GM18519 (cell line): Measurements from ENCODE around the gene KANSL2.
"Not testable (repeated sequence)": the region's sequence is repeated elsewhere in the genome, so short reads cannot be mapped to it uniquely, and the experiment has no call there.

ENCODE experiments used
- ATAC-seq: cut with Tn5 transposase; IDR thresholded peaks from one replicate; pipeline ENCODE4 v1.9.1; 2021; ENCODE audit warnings: mild to moderate bottlenecking, moderate library complexity; ENCODE audit not compliant: unreplicated experiment, low FRiP score

Gene KANSL2

DNA sequence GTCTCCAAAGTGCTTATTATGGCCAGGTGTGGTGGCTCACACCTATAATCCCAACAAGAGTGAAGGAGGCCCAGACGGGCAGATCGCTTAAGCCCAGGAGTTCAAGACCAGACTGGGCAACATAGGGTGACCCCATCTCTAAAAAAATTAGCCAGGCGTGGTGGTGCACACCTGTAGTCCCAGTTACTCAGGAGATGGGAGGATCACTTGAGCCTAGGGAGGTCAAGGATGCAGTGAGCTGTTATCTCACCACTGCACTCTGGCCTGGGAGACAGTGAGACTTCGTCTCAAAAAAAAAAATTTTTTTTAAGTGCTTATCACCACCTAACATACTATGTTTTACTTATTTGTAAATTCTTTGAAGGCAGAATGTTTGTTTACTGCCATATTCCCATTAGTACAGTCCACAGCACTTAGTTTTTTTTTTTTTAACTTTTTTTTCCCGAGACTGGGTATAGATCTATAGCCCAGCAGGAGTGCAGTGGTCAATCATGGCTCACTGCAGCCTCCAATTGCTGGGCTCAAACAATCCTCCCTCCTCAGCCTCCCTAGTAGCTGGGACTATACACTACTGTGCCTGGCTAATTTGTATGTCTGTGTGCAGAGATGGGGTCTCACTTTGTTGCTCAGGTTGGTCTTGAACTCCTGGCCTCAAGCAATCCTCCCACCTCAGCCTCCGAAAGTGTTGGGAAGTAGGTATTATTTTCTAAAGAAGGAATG lies 4.7 kb upstream of the KANSL2 start:
- ATAC-seq = no peak

DNA sequence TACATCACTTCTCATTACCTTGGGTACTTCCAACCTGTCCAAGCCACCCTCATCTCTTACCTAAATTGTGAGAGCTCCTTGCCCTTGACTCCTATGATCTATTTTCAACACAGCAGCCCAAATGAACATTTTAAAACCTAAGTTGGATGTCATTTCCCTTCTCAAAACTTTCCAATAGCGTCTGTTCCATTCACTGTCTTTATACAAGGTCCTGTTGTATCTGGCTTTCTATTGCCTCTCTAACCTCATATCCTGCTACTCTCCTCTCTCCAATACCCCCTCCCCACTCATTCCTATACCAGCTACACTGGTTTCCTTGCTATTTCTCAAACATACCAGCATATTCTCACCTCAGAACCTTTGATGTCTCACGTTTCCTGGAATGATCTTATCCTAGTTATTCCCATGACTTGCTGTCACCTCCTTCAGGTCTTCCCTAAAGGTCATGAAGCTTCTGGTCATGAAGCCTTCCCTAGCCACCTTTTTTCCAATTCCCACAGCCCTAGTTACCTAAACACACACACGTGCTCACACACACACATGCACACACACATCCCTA lies 4.1 kb upstream of the KANSL2 start:
- ATAC-seq = no peak

DNA sequence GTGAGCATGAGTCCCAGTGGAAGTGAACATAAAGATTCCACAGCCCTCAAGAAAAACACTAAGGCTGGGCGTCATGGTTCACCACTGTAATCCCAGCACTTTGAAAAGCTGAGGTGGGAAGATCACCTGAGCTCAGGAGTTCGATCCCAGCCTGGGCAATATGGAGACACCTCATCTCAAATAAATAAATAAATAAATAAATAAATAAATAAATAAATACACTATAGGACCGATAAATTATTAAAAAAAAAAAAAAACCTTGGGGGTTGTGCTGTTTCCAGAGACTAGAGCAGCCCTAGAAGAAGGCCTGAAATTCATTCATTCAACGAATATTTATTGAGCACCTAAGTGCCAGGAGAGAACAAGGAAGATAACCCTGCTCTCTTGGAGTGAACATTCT lies 1.5 kb upstream of the KANSL2 start:
- no peak for ATAC-seq

DNA sequence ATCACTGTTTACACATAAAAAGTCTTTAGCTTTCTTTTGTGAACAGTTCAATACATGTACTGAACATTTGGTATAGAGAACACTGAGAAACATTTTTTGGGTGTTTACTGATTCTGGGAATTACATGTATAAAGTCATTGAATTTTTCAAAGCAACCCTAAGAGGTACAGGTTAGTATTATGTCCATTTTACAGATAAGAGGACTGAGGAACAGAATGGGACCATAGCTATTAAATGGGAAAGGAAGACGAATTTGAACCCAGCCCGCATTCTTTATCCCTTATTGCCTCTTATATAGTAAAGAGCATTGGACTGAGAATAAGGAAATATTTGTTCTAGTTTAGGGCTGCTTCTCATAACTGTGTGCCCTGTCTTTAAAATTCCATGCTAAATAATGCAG lies 889 bp upstream of the KANSL2 start:
- no peak for ATAC-seq

DNA sequence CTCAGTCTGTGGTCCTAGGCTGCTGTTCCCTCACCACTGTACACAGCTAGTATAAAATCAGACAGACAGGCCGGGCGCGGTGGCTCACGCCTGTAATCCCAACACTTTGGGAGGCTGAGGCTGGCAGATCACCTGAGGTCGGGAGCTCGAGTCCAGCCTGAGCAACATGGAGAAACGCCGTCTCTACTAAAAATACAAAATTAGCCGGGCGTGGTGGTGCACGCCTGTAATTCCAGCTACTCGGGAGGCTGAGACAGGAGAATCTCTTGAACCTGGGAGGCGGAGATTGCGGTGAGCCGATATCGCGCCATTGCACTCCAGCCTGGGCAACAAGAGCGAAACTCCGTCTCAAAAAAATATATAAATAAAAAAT lies 481 bp upstream of the KANSL2 start:
- not testable (repeated sequence) for ATAC-seq

DNA sequence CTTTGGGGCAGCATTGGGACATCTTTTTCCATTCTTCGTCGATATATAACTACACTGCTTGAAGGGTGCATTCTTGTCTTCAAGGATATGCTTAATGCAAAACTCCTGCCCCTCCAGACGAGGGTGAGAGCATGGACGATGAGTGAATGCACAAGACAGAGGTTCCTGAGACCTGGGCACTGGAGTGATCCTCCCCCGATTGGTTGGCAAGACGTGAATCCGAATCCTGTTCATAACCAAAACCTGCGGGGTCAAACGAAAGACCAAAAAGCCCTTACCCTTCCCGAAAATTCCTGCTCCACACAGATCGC lies 684 bp downstream of the KANSL2 start:
- ATAC-seq = no peak

DNA sequence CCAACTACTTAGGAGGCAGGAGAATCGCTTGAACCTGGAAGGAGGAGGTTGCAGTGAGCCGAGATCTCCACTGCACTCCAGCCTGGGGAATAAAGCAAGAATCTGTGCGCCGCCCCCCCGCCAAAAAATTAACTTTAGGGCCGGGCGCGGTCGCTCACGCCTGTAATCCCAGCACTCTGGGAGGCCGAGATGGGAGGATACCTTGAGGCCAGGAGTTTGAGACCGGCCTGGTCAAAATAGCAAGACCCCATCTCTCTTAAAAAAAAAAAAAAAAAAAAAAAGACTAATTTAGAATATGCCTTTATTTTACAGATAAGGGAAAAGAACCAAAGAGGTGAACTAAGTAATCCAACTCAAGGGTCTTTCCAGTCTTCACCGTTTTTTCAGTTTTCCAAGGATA lies 1.2 kb downstream of the KANSL2 start:
- ATAC-seq = no peak

DNA sequence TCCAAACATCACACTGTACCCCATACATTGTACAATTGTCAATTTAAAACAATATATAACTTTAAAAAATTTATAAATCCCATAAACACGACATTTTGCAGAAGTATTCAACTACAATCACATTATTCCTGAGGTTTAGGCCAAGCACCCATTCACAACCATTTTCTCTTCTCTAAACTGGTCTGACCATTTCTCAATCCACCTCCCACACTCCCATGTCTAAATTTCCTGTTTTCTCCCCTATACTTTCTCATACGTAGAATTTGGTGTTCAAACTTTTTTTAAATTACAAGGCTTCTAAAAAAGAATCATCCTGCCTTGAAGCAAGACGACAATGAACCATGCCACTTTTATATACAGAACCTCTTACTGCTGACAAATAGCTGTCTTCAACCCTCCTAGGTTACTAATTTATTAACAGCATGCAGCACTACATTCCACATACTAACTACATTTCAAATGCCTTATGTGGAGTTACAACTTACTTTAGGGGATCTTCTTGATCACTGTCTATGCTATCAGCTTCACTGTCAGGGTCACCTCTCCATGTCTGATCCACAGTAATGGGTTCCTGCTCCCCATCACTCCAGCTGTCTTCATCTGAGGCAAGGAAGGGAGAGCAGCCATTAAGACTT lies 3.4 kb downstream of the KANSL2 start:
- ATAC-seq = no peak

DNA sequence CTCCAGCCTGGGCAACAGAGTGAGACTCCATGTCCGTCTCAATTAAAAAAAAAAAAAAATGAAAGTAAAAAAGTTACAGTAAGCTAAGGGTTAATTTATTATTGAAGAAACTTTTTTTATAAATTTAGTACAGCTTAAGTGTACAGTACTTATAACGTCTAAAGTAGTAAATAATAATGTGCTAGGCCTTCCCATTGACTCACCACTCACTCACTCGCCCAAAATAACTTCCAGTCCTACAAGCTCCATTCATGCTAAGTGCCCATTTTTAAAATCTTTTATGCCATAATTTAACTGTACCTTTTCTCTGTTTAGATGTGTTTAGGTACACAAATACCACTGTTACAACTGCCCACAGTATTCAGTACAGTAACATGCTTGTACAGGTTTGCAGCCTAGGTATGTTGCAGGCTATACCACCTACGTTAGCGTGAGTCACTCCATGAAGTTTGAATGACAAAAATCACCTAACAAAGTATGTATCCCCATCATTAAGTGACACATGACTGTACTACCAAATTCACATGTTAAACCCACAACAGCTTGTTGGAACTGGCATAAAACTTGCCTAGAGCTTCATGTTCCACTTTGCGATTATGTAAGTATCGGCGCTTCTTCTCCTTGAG lies 10.7 kb downstream of the KANSL2 start:
- no peak for ATAC-seq

DNA sequence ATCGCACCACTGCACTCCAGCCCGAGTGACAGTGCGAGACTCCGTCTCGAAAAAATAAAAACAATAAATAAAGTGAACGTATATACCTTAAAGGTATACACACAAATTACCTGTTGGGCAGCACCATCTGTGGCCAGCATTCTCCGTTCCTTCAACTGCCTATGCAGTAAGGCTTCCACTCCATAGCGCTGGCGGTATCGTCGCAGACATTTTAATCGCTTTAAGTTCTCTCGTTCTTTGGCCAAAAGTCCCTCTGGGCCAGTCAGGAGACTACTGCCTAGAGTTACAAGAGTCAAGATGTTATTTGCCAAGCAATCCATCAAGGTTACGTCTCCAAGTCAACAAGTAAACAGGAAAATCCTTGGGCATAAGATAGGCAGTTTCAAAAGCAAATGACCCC lies 13.0 kb downstream of the KANSL2 start:
- no peak for ATAC-seq

DNA sequence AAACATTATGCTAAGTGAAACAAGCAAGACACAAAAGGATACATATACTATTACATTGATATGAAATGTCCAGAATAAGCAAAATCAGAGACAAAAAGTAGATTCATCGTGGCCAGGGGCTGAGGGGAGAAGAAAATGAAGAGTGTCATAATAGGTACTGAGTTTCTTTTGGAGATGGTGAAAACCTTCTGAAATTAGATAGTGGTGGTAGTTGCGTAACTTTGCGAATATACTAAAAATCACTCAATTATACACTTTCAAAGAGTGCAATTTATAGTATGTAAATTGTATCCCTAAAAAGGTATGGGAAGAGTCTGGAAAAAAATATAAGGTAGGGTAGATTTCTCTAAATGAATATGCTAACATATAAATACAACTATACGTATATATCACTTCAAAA lies 22.2 kb downstream of the KANSL2 start:
- ATAC-seq = no peak

DNA sequence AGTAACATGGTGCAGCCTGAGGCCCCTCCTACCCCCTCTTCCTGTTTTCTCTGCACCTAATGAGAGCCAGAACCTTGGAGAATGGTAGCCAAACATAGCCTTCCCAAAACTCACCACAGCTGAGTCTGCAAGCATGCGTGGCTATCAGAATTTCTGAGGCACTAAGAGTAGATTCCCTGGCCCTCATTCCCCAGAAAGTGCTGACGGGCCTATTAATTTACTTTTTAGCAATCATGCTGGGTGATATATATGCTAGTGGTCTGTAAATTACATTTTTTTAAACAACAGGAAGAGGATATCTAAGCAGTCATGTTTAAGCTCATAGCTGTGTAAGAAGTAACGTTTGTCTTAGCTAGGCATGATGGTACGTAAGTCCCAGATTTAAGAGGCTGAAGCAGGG lies 30.4 kb downstream of the KANSL2 start:
- ATAC-seq = no peak

DNA sequence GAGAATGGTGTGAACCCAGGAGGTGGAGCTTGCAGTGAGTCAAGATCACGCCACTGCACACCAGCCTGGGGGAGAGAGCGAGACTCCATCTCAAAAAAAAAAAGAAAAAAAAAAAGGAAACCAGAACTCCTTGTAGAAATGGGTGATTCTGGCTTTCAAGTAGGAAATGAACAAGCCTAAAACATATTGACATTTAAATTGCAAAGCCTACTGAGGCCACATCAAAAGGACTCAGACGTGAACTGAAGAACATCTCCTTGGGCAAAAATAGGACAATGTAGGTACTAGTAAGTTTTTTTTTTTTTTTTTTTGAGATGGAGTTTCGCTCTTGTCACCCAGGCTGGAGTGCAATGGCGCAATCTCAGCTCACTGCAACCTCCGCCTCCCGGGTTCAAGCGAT lies 36.7 kb downstream of the KANSL2 start:
- ATAC-seq = not testable (repeated sequence)

DNA sequence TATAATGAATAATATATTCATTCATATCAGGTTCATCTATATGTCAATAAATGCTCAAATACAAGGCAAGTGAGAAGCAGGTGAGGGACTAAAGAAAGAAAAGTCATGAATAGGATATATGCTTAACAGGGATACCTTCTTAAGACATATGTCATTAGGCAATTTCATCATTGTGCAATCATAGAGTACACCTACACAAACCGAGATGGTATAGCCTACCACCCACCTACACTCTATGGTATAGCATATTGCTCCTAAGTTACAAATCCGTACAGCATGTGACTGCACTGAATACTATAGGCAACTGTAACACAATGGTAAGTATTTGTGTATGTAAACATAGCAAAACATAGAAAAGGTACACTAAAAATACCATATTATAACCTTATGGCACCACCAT lies 39.0 kb downstream of the KANSL2 start:
- no peak for ATAC-seq

DNA sequence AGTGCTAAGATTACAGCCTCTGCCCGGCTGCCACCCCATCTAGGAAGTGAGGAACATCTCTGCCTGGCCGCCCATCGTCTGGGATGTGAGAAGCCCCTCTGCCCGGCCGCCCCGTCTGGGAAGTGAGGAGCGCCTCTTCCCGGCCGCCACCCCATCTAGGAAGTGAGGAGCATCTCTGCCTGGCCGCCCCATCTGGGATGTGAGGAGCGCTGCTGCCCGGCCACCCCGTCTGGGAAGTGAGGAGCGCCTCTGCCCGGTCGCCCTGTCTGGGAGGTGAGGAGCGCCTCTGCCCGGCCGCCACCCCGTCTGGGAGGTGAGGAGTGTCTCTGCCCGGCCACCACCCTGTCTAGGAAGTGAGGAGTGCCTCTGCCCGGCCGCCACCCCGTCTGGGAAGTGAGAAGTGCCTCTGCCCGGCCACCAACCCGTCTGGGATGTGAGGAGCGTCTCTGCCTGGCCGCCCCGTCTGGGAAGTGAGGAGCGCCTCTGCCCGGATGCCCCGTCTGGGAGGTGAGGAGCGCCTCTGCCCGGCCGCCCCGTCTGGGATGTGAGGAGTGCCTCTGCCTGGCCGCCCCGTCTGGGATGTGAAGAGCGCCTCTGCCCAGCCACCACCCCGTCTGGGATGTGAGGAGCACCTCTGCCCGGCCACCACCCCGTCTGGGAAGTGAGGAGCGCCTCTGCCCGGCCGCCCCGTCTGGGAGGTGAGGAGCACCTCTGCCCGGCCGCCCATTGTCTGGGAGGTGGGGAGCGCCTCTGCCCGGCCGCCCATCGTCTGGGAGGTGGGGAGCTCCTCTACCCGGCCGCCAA lies 40.1 kb downstream of the KANSL2 start:
- not testable (repeated sequence) for ATAC-seq

DNA sequence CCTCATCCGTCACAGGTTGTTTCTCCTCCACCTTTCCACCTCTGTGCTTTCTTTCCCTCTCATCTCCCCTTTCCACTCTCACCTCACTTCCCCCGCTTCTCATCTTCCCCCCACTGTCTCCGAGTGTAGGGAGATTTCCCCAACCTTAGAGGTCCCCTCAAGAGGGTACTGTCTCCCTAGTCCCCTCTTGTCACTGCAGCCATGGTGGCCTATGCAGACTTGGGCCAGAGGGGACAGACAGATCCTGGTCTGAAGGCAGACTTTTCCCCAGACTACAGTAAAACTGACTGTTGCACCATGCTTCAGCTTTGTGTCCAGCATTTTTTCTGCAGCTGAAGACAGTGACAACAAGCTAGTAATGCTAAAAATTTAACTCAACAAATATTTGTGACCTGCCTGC lies 41.2 kb downstream of the KANSL2 start:
- ATAC-seq = no peak

DNA sequence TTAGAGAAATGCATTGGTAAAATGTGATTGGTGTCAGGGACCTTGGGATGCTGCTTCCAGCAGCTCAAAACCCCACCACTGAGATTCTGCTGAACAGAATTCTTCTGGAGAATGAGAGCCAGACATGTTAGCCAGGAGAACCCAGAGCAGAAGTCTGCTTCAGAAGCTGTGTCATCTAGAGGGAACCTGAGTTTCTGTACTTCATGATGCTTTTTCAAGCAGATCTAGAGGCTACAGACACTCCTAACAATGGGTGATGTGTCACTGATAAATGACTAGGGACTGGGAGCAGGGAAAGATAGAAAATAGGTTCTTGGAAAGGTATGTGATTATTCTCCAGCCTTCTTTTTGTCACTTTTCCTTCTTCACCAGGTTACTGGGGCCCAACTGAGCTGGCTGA lies 41.6 kb downstream of the KANSL2 start:
- ATAC-seq = no peak

DNA sequence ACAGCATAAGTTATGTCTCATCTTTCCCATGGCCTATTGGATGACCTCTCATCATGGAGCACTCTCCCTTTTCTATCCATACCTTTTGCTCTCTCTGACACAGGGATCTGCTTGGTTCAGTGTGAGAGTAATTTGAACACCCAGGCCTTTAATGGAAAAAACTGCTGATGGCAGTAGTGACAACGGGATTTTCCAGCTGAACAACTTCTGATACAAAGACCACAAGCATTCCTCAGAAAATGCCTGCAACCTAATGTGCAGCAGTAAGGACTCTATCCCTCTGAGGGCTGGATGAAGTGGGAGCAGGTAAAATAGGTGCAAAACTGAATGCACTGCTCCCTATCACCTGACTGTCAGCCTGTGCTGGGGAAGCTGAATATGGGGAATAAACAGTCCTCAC lies 51.0 kb downstream of the KANSL2 start:
- no peak for ATAC-seq

DNA sequence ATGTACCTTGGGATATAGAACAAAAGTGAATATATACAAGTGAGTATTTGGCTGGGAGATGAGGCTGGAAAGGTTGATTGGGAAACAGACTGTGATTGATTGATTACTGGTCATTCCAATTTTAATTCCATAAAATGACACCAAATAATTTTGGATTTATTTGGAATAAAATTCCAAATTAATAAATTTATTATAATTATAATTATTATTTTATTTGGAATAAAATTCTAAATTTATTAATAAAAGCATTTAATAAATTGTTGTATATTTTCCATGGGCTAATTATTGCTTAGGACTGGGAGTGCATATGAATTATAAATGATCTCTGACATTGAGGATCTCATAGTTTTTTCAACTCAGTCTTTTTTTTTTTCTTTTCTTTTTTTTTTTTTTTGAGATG lies 51.7 kb downstream of the KANSL2 start:
- no peak for ATAC-seq

DNA sequence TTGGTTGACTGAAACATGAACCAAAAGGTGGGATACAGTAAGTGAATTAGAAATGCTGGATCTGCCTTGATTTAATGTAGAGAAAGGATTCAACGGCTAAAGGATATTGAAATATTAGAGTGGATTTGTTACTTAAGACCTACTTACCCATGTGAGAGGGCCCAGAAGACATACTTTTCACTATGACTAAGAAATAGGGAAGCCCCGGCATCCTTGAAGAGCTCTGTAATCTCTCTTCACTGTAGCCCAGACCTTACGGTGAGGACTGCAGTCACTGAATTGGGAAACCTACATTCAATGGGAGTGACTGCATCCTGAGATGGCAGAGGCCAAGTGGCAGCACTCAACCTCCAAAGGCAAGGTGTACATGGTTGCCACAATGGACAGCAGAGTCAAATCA lies 52.5 kb downstream of the KANSL2 start:
- no peak for ATAC-seq

DNA sequence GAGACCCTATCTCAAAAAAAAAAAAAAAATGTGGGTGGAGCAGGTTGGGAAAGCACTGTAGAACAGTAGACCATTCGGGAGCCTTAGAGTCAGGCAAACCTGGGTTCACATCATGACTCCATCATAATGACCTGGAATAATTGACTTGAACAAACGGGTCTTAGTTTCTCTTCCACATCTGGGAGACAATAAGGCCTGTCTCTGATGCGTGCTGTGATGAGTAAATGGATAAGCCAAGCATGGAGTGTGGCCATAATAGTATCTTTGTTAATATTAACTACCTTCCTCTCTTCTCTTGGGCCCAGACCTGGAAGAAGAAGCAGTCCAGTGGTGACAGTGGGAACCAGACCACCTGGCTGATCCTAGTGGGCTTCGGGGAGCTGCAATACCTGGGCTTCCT lies 54.5 kb downstream of the KANSL2 start:
- ATAC-seq = no peak
